T-cell (primary cell): ENCODE measurements around the gene SUMO2. TPM values are rescaled to one million over a fixed set of nuclear protein-coding genes. Genes with fewer than 3 reads are reported as not detected.

ENCODE experiments used
- ATAC-seq, 4 experiments: fragments of 200-7000 bp in 3 of 4; fragments of 150-1000 bp in 1 of 4; cut with Tn5 transposase; replicated peaks in 1 of 4; 1 replicate in 3 of 4; 2 replicates in 1 of 4; pipeline ENCODE4 v1.10.0; 2021; ENCODE audit warnings: moderate library complexity in 3 of 4, mild to moderate bottlenecking in 2 of 4, moderate number of reproducible peaks in 1 of 4
- CTCF ChIA-PET, 2 donors: fragments of 300-600 bp; sonication (Branson Sonifier 250); formaldehyde crosslinking; loops; one replicate each; lab custom pipeline; 2022; ENCODE audit warnings: antibody characterized with exemption in 2 of 2; lab: Charles Lee
- POLR2A ChIA-PET, 2 donors: fragments of 300-600 bp; sonication (Branson Sonifier 250); formaldehyde crosslinking; loops; one replicate each; lab custom pipeline; 2022; ENCODE audit warnings: antibody characterized with exemption in 2 of 2; lab: Charles Lee
- DNase-seq, 35 experiments: peaks; one replicate each; pipeline versions ENCODE4 v3.0.0 to v3.0.0-alpha.2; 2013 to 2023
- H3K27ac ChIP-seq: one replicate; pipeline ENCODE4 v1.5.1; 2013; ENCODE audit warnings: low read length
- H3K27me3 ChIP-seq, 2 experiments: replicated peaks in 1 of 2; 1 replicate in 1 of 2; 2 replicates in 1 of 2; pipeline versions ENCODE4 v1.6.1 to v1.7.0; 2013; ENCODE audit warnings: low read length in 1 of 2, mixed read lengths in 1 of 2; ENCODE audit not compliant: control insufficient read depth in 2 of 2, insufficient read depth in 2 of 2; ENCODE audit errors: extremely low read depth in 1 of 2
- H3K36me3 ChIP-seq, 2 donors: 1 replicate in 1 of 2; 2 replicates in 1 of 2; pipeline versions ENCODE4 v1.6.1 to v1.7.0; 2013; ENCODE audit warnings: low read length in 1 of 2; ENCODE audit not compliant: control insufficient read depth in 2 of 2, insufficient read depth in 1 of 2; ENCODE audit errors: extremely low read depth in 1 of 2
- H3K4me1 ChIP-seq, 2 experiments: 1 replicate in 1 of 2; 2 replicates in 1 of 2; pipeline versions ENCODE4 v1.6.1 to v1.7.0; 2013; ENCODE audit warnings: low read length in 2 of 2, mixed read lengths in 1 of 2; ENCODE audit not compliant: insufficient read depth in 2 of 2, control insufficient read depth in 1 of 2; ENCODE audit errors: extremely low read depth in 1 of 2
- H3K4me3 ChIP-seq, 2 donors: 1 replicate in 1 of 2; 2 replicates in 1 of 2; pipeline versions ENCODE4 v1.5.1 to v1.7.0; 2013; ENCODE audit warnings: mild to moderate bottlenecking in 2 of 2, low read length in 1 of 2, moderate library complexity in 1 of 2; ENCODE audit not compliant: control insufficient read depth in 1 of 2; ENCODE audit errors: extremely low read depth in 1 of 2
- H3K9me3 ChIP-seq: 2 replicates; pipeline ENCODE4 v1.7.0; 2013
- H3K27ac Mint-ChIP-seq, 2 donors: one replicate each; pipeline ENCODE4 v1.8.0; 2020 to 2021; ENCODE audit warnings: mild to moderate bottlenecking in 2 of 2, mixed read lengths in 2 of 2
- H3K27me3 Mint-ChIP-seq, 2 donors: one replicate each; pipeline ENCODE4 v1.8.0; 2021 to 2022; ENCODE audit warnings: mixed read lengths in 2 of 2
- H3K36me3 Mint-ChIP-seq: one replicate; pipeline ENCODE4 v1.8.0; 2021; ENCODE audit warnings: mixed read lengths
- H3K4me1 Mint-ChIP-seq, 3 donors: one replicate each; pipeline ENCODE4 v1.8.0; 2020 to 2022; ENCODE audit warnings: mixed read lengths in 3 of 3, mild to moderate bottlenecking in 1 of 3
- H3K4me3 Mint-ChIP-seq, 3 donors: one replicate each; pipeline ENCODE4 v1.8.0; 2020 to 2022; ENCODE audit warnings: mild to moderate bottlenecking in 3 of 3, mixed read lengths in 3 of 3, moderate library complexity in 3 of 3
- H3K9me3 Mint-ChIP-seq, 3 donors: one replicate each; pipeline ENCODE4 v1.8.0; 2020 to 2022; ENCODE audit warnings: mixed read lengths in 3 of 3
- WGBS: methylation state at CpG from one replicate; pipeline ENCODE4 v1.1.5; 2013; ENCODE audit warnings: missing lambda C conversion rate; ENCODE audit not compliant: insufficient coverage; 5-methylcytosine and 5-hydroxymethylcytosine counted together
- total RNA-seq, 35 experiments: library from RNA in 6 of 35; stranded (reverse) in 6 of 35; fragments of 120-200 nt in 1 of 35; gene quantifications; one replicate each; pipeline versions ENCODE4 v1.2.1 to v1.2.4 and lab custom pipeline; 2013 to 2026

The SUMO2 gene
- total RNA-seq, 5 donors from 2014 or later (not counting 1 experiment from before 2014, with no cell fraction given), result 239 to 284 (median 269) TPM

- no peak overlapping the region for H3K4me3 Mint-ChIP-seq
- H3K27me3 ChIP-seq, result no peaks in the 10 kb centered on the region
- no peak overlapping the region for H3K27ac Mint-ChIP-seq
- H3K27ac ChIP-seq, result no peak overlapping the region
- no peaks in the 10 kb centered on the region for H3K9me3 ChIP-seq
- ChIA-PET POLR2A (interaction anchor here in 1 of 2 donors (0.6 kb wide), 1 partner anchor 957 kb away, joined by 3 read pairs; no protein-coding TSS in a partner anchor), CTCF (interaction anchor here in 1 of 2 donors (0.6 to 1.1 kb wide), 3 partner anchors 11 to 270 kb away, joined by 3 to 5 read pairs (median 4); no protein-coding TSS in a partner anchor)
- H3K9me3 Mint-ChIP-seq, result no peaks in the 10 kb centered on the region
- DNase-seq (no peak), ATAC-seq (no peak)
- peaks cover 2 to 8% of the 10 kb centered on the region in 2 experiments for H3K4me1 ChIP-seq
- no peaks in the 10 kb centered on the region for H3K36me3 ChIP-seq
- H3K36me3 Mint-ChIP-seq, result no peaks in the 10 kb centered on the region
- H3K27me3 Mint-ChIP-seq, result no peaks in the 10 kb centered on the region
- H3K4me3 ChIP-seq, result no peak overlapping the region
- WGBS, result 100% methylated on average over 2 of the region's 6 CpGs
- peaks cover 12 to 16% (median 14%) of the 10 kb centered on the region in 3 donors for H3K4me1 Mint-ChIP-seq
Measured at GRCh38 chr17:75188614-75189013, 5.9 kb upstream of the SUMO2 start.

- Histone ChIP-seq H3K4me3 (no peak overlapping the region), H3K36me3 (peaks cover 0 to 12% of the 10 kb centered on the region in 2 donors), H3K4me1 (peaks cover 20 to 23% of the 10 kb centered on the region in 2 experiments), H3K27me3 (no peaks in the 10 kb centered on the region), H3K27ac (peak overlapping the region; percentile 98), H3K9me3 (no peaks in the 10 kb centered on the region)
- H3K27ac Mint-ChIP-seq, result peak overlapping the region; percentile 97 to 98
- ChIA-PET POLR2A (interaction anchor here (0.5 to 0.7 kb wide), 5 partner anchors 13 to 225 kb away, joined by 3 to 11 read pairs (median 5); no protein-coding TSS in a partner anchor), CTCF (interaction anchor here (0.6 to 1.3 kb wide), 5 partner anchors 18 to 563 kb away, joined by 3 to 5 read pairs (median 3); no protein-coding TSS in a partner anchor)
- DNase-seq (no peak), ATAC-seq (no peak)
- peaks cover 34 to 40% (median 39%) of the 10 kb centered on the region in 3 donors for H3K4me1 Mint-ChIP-seq
- peak overlapping the region; percentile 81 to 89 (median 84) for H3K4me3 Mint-ChIP-seq
- no peaks in the 10 kb centered on the region for H3K27me3 Mint-ChIP-seq
- H3K9me3 Mint-ChIP-seq, result no peaks in the 10 kb centered on the region
- 92% methylated on average over 7 of the region's 9 CpGs for WGBS
- H3K36me3 Mint-ChIP-seq, result peaks cover 3% of the 10 kb centered on the region
Measured at GRCh38 chr17:75183999-75184884, 1.5 kb upstream of the SUMO2 start.

- peak overlapping the region; percentile 89 to 92 (median 90) for H3K4me3 Mint-ChIP-seq
- H3K27me3 Mint-ChIP-seq, result no peaks in the 10 kb centered on the region
- 0% methylated on average over 33 of the region's 33 CpGs for WGBS
- H3K9me3 Mint-ChIP-seq, result no peaks in the 10 kb centered on the region
- Histone ChIP-seq H3K4me1 (peaks cover 20 to 40% of the 10 kb centered on the region in 2 experiments), H3K9me3 (no peaks in the 10 kb centered on the region), H3K4me3 (peak overlapping the region; percentile 91 to 94), H3K27me3 (no peaks in the 10 kb centered on the region), H3K36me3 (peaks cover 0 to 27% of the 10 kb centered on the region in 2 donors), H3K27ac (peak overlapping the region; percentile 98)
- peak; percentile 3 to 12 (median 8) for ATAC-seq
- H3K36me3 Mint-ChIP-seq, result peaks cover 3% of the 10 kb centered on the region
- peak in 2 of 35 experiments; percentile 2 to 25 for DNase-seq
- peaks cover 34 to 46% (median 43%) of the 10 kb centered on the region in 3 donors for H3K4me1 Mint-ChIP-seq
- POLR2A ChIA-PET, result no interaction called here
- CTCF ChIA-PET, result no interaction called here
- H3K27ac Mint-ChIP-seq, result peak overlapping the region; percentile 92 to 93
Measured at GRCh38 chr17:75182319-75182568, 515 bp downstream of the SUMO2 start.

GRCh38 chr17:75181608-75182318 is 996 bp downstream of the SUMO2 start:
- peaks cover 36 to 47% (median 44%) of the 10 kb centered on the region in 3 donors for H3K4me1 Mint-ChIP-seq
- H3K27me3 Mint-ChIP-seq, result no peaks in the 10 kb centered on the region
- peaks cover 4% of the 10 kb centered on the region for H3K36me3 Mint-ChIP-seq
- Histone ChIP-seq H3K9me3 (no peaks in the 10 kb centered on the region), H3K27me3 (no peaks in the 10 kb centered on the region), H3K4me1 (peaks cover 20 to 43% of the 10 kb centered on the region in 2 experiments), H3K27ac (peak overlapping the region; percentile 98), H3K4me3 (peak overlapping the region; percentile 91 to 94), H3K36me3 (peaks cover 0 to 29% of the 10 kb centered on the region in 2 donors)
- peak overlapping the region; percentile 92 to 93 for H3K27ac Mint-ChIP-seq
- POLR2A ChIA-PET, result no interaction called here
- DNase-seq, result peak in 34 of 35 experiments; percentile 1 to 65 (median 25)
- peak overlapping the region; percentile 89 to 92 (median 90) for H3K4me3 Mint-ChIP-seq
- 0% methylated on average over 34 of the region's 34 CpGs for WGBS
- H3K9me3 Mint-ChIP-seq, result no peaks in the 10 kb centered on the region
- peak in 2 of 4 experiments; percentile 0 to 11 for ATAC-seq
- CTCF ChIA-PET, result interaction anchor here in 1 of 2 donors (0.6 to 2.0 kb wide), 3 partner anchors 10 to 109 kb away, joined by 3 to 9 read pairs (median 5); no protein-coding TSS in a partner anchor

- CTCF ChIA-PET, result interaction anchor here in 1 of 2 donors (0.6 to 2.0 kb wide), 4 partner anchors 9 to 109 kb away, joined by 3 to 9 read pairs (median 5); no protein-coding TSS in a partner anchor
- Mint-ChIP-seq H3K27ac (peak overlapping the region; percentile 92 to 93), H3K36me3 (peaks cover 8% of the 10 kb centered on the region), H3K27me3 (no peaks in the 10 kb centered on the region), H3K4me1 (peaks cover 40 to 51% (median 47%) of the 10 kb centered on the region in 3 donors), H3K4me3 (peak overlapping the region; percentile 89 to 92 (median 90)), H3K9me3 (no peaks in the 10 kb centered on the region)
- DNase-seq (no peak), ATAC-seq (no peak)
- no peak overlapping the region for H3K27ac ChIP-seq
- WGBS, result 20% methylated on average over 1 of the region's 8 CpGs
- H3K4me1 ChIP-seq, result peaks cover 20 to 45% of the 10 kb centered on the region in 2 experiments
- H3K27me3 ChIP-seq, result no peaks in the 10 kb centered on the region
- H3K36me3 ChIP-seq, result peaks cover 0 to 36% of the 10 kb centered on the region in 2 donors
- POLR2A ChIA-PET, result no interaction called here
- H3K4me3 ChIP-seq, result peak overlapping the region; percentile 91 to 94
- H3K9me3 ChIP-seq, result no peaks in the 10 kb centered on the region
Measured at GRCh38 chr17:75181110-75181509, 1.6 kb downstream of the SUMO2 start.

- Histone ChIP-seq H3K27me3 (no peaks in the 10 kb centered on the region), H3K27ac (no peak overlapping the region), H3K4me3 (no peak overlapping the region), H3K4me1 (peaks cover 17 to 38% of the 10 kb centered on the region in 2 experiments), H3K9me3 (no peaks in the 10 kb centered on the region), H3K36me3 (peaks cover 14 to 62% of the 10 kb centered on the region in 2 donors)
- Mint-ChIP-seq H3K4me3 (no peak overlapping the region), H3K27me3 (no peaks in the 10 kb centered on the region), H3K27ac (no peak overlapping the region), H3K36me3 (peaks cover 18% of the 10 kb centered on the region), H3K9me3 (no peaks in the 10 kb centered on the region), H3K4me1 (peaks cover 29 to 44% (median 40%) of the 10 kb centered on the region in 3 donors)
- 100% methylated on average over 2 of the region's 6 CpGs for WGBS
- ATAC-seq (no peak), DNase-seq (no peak)
- ChIA-PET POLR2A (no interaction called here), CTCF (interaction anchor here (0.7 kb wide), 2 partner anchors 9 to 13 kb away, joined by 3 to 7 read pairs; no protein-coding TSS in a partner anchor)
Measured at GRCh38 chr17:75178453-75178852, 4.3 kb downstream of the SUMO2 start.
